CD4-positive, alpha-beta T cell treated with Interleukin-15 for 1 hour (primary cell): ENCODE data around the gene COA8.
"Not testable (repeated sequence)": the region's sequence is repeated elsewhere in the genome, so short reads cannot be mapped to it uniquely, and the experiment has no call there.

Experiments
- DNase-seq: peaks from one replicate; pipeline ENCODE4 v3.0.0-alpha.2; 2020

The COA8 gene

GRCh38 chr14:103562429-103563225, at the start of gene COA8, which contains the start of gene BAG5:
COA8 (plus strand) TSS chr14:103562960; CDS start chr14:103563002, 42 bp downstream.
BAG5 (minus strand) TSS chr14:103562657; CDS start chr14:103561164, 1,493 bp downstream.
- DNase-seq = peak; percentile 83

GRCh38 chr14:103514596-103515421, 48.0 kb upstream of the COA8 start:
- DNase-seq = no peak

GRCh38 chr14:103516426-103517173, 46.2 kb upstream of the COA8 start:
- no peak for DNase-seq

GRCh38 chr14:103517174-103517566, 45.6 kb upstream of the COA8 start:
- DNase-seq = no peak

GRCh38 chr14:103517721-103518421, 44.9 kb upstream of the COA8 start:
- DNase-seq = no peak

- peak; percentile 48 for DNase-seq
These were observed 44.2 kb upstream of the COA8 start for GRCh38 chr14:103518422-103519042.

- DNase-seq = no peak
These were observed 43.5 kb upstream of the COA8 start for GRCh38 chr14:103519043-103519836.

GRCh38 chr14:103519837-103520212, 42.9 kb upstream of the COA8 start:
- DNase-seq = no peak

- no peak for DNase-seq
These were observed 42.5 kb upstream of the COA8 start for GRCh38 chr14:103520269-103520656.

- peak; percentile 79 for DNase-seq
These were observed 41.9 kb upstream of the COA8 start for GRCh38 chr14:103520657-103521437.

GRCh38 chr14:103521438-103521950, 41.3 kb upstream of the COA8 start:
- no peak for DNase-seq

- DNase-seq = no peak
These were observed 40.7 kb upstream of the COA8 start for GRCh38 chr14:103521951-103522563.

GRCh38 chr14:103522649-103523574, 39.8 kb upstream of the COA8 start, which contains the start of gene CKB:
CKB (minus strand) TSS chr14:103522830; CDS start chr14:103522493, 337 bp downstream.
- peak; percentile 35 for DNase-seq

GRCh38 chr14:103523575-103523954, 39.2 kb upstream of the COA8 start:
- DNase-seq = no peak

GRCh38 chr14:103524002-103524935, 38.5 kb upstream of the COA8 start:
- no peak for DNase-seq

GRCh38 chr14:103525430-103526246, 37.1 kb upstream of the COA8 start:
- DNase-seq = not testable (repeated sequence)
